Inflammatory macrophage (primary cell): ENCODE measurements around the gene GALNT2.

Experiments
- DNase-seq, 2 donors: peaks; one replicate each; pipeline ENCODE4 v3.0.0-alpha.2; 2020 to 2022

GALNT2 gene

DNA sequence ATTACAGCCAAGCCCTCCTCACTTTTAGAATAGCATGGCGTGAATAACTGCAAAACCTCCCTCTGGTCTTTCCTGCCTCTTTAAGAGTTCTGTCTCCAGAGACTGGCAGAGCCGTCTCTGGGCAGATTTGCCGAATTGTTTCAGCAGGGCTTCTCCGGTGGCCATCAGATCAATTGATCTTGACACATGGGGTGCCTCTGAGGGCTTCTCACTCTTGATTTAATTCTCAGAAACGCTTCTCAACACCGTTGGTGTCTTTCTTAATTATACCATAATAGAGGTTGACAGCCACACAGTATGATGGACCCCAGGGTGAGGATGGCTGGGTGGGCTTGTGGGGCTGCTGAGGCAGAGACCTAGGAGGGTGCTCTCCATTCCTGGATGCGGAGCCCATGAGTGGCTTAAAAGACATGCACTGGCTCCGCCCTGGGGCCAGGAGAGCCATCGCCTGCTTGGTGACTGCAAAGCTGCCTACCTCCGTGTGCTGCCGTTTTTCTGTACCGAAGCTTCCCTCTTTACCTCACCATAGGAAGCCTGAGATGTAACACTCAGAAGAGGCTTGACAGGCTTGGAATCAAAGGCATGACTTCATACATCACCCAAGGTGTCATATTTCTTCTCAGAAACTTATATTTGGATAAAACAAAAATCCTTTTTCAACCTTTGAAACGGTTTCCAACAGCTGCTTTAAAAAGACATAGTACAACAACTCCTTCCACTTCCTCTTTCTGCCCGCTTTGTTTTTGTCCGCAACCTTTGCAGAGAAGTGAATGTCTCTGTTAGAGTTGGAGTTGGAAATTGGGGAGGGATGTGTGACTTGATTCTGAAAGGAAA is 82.9 kb downstream of the GALNT2 start:
- DNase-seq = peak; percentile 40 to 50

DNA sequence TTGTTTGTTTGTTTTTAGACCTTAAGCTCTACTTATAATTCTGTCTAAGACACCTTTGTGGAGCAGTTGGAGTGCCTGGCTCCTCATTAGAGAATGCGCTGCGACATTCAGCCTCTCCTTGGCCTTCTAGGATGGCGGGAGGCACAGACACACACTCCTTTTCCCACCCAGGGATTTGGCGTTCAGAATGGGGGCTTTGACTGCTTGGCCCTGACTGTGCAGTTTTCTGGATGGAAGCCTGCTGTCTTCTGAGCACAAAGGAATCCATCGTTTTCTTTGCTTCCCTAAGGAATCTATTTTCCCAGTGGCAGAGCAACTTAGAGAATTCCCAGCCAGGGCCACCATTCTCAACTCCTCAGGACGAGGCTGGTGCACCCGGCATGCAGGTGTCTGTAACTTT is 83.6 kb downstream of the GALNT2 start:
- DNase-seq = no peak

DNA sequence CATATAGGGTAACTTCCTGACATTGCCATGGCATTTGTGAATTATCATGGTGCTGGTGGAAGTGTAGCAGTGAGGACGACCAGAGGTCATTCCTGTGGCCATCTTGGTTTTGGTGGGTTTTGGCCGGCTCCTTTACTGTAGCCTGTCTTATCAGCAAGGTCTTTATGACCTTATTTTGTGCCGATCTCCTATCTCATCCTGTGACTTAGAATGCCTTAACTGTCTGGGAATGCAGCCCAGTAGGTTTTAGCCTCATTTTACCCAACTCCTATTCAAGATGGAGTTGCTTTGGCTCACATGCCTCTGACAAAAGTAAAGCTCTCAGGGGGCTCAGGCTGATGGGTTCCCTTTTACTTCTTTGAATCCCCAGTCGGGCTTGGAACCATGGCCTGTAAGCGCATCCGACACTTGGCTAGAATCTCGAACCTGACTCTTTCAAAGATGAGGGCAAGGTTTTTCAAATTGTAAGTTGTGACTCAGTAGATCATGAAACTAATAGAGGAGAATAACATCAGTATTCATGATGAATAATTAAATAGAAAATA is 85.0 kb downstream of the GALNT2 start:
- no peak for DNase-seq

DNA sequence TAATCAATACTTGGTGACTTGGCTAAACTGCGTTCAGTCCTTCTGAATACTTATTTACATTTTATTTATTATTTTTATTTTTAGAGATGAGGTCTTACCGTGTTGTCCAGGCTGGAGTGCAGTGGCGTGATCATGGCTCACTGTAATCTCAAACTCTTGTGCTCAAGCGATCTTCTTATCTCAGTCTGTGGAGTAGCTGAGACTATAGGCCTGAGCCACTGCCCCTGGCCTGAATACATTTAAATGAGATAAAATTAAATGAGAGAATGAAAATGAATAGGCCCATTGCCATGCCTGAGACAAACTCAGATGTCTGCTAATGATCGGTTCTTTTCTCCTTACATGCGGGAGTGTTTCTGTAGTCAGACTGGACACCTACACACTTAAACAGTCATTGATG is 86.0 kb downstream of the GALNT2 start:
- no peak for DNase-seq

DNA sequence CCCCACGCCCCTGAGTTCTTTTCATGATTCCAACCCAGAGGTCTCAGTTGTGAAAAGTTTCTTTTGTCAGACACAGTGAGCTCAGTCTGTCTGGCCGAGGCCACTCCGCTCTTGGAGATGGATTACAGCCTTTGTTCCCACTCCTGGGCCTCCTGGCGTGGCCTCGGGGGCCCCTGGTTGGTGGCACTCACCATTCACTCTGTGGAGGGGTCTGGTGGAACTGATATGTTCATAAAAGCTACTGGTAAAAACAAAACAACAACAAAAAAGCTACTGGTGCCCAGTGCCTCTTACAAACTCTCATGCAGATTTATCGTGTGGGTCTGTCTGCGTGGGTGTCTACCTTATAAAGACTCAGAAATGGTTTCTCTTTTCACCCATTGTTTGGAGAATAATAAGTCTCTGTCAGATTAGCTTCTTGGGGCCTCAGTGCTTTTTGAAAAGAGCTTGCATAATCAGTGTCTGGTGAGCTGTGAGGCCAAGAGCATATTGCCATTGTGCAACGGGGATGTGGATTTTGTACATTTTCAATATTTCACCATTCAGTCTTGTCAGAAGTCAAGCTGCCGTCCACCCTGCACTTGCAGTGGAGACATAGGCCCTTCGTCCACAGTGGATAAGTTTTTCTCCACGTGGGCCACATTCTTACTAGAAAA is 86.7 kb downstream of the GALNT2 start:
- peak; percentile 92 to 97 for DNase-seq

DNA sequence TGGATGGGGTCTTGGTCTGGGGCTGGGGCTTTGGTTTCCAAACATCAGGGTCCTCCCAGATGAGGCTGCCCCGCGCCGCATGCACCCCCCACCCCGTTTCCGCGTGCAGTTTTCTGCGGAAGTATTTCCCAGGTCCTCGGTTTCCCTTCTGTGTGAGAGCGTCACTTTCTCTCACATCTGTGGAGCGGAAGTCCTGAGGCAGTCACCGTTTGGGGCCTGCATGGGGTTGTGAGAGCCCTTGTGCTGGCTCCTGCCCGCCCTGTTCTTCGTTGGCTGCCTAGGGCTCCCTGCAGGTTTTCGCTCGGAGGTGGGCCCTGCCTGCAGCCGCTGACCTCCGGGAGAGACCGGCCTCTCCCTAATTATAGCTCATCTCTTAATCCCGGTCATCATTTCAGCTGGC is 88.0 kb downstream of the GALNT2 start:
- no peak for DNase-seq

DNA sequence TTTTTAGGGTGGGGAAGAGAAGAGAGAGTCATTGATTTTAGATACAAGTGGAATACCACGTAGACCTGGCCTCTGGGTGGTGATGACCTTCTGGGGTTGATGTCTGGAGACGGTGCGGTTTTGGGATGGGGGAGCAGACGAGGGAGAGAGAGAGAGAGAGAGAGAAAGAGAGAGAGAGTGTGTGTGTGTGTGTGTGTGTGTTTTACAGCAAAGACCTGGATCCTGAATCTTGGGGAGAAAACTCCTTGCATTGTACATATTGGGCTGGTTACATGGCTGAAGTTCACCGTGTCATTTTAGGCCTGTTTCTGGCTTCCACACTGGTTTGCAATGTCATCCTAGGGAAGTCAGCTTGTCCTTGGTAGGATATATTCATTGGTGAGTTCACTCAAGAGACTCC is 89.0 kb downstream of the GALNT2 start:
- DNase-seq = no peak

DNA sequence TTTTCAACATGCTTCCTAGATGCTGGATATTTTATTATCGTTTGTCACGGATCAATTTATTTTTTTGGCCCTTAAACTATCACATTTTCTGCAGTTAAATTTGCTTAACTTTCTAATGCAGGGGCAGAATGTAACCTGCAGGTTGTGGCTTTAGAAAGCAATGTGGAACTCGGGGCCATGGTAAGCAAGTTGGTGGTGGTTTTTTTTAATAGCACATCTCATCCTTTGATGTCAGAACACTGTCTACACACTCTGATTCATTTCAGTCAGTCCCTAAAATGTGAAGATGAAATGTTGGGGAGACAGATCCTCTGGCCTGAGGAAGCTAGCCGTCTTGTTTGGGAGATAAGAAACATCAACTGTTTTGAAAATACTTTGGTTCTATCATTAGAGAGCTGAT is 89.5 kb downstream of the GALNT2 start:
- no peak for DNase-seq

DNA sequence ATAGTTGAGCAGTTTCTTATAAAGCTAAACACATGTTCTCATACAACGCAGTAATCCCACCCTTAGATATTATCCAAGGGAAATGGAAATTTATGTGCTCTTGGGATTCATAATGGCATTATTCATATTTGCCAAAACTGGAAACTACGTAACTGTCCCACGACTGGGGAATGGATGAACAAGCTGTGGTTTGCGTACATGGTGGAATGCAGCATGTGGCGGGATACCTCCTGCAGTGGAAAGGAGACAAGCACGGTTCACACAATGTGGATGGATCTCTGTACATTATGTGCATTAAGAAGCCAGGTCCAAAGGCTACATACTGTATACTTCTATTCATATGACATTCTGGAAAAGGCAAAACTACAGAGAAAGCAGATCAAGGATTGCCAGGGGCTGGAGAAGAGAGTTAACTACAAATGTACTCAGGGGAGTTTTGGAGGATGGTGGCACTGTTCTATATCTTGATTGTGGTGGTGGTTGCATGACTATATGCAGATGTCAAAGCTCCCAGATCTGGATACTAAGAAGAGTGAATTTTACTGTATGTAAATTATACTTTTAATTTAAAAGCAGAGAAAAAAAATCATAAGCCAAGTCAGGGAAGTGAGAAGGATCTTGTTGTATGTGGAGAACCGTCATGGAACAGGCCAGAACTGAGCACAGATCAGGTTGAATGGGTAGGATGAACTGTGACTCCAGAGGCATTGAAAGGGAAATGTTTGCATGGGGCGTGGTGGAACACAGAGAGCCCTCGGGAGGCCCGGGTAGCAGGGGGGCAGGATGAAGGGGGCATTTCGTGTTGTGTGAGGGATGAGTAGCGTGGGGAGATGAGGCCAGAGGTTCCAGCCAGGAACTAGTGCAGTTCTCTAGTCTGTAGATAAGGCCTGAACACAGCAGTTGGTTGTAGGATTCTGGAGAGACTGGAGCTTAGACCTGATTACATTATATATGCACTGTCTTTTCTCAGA is 90.7 kb downstream of the GALNT2 start:
- no peak for DNase-seq

DNA sequence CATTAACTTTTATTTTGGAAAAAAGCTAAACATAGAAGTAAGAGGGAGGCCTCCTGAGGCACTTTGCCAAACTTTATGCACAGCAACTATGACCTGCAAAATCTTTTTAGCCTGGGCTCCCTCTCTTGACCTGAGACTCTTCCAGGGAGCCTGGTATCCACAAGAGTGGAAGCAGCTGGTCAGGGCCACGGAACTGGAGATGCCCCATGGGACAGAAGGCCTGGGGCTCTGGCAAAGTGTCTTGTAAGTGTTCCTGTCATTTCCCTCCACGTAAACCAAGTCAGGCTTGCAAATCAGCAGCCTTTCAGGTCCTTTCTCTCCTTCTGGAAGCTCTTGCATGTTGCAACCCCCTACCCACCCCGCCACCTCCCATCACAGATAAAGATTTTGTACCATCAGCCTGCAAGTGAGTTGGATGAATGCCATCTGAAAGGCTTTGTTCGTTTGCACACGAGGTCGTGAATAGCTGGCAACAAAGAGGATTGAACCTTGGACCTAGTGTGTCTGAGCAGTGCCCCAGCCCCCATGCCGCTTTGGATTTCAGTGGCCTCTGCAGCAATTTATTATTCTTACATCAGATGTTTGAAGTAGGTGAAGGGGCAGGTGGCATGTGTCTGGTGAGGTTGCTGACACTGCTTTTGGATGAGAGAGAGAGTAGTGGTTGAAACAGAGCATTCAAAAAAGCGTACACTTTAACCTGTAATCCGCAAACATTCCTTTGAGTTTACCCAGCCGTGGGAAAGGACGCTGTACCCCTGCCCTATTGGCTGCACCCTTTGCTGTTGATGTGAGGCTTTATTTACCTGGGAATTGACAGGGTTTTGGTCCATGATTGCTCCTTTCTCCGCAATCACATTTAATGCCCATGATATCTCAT is 91.6 kb downstream of the GALNT2 start:
- DNase-seq = no peak

DNA sequence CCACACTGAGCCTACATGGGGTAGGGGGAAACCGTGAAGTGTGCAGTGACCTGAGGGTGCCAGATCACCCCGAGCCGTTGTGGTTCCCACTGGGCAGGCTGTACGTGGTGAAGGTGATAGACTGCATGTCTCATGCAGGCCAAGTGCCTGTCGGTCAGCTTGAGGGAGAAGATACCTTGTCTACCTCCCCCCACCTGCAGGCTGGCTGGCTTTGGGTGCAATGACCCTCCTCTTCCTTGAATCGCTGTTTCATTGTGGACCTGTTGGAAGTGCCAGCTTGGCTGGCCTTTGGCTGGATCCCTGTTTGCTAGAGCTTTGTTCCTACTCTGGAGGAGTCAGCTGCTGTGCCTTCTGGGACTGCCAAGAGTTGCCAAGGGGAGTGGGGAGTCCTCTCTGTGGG is 92.5 kb downstream of the GALNT2 start:
- no peak for DNase-seq

DNA sequence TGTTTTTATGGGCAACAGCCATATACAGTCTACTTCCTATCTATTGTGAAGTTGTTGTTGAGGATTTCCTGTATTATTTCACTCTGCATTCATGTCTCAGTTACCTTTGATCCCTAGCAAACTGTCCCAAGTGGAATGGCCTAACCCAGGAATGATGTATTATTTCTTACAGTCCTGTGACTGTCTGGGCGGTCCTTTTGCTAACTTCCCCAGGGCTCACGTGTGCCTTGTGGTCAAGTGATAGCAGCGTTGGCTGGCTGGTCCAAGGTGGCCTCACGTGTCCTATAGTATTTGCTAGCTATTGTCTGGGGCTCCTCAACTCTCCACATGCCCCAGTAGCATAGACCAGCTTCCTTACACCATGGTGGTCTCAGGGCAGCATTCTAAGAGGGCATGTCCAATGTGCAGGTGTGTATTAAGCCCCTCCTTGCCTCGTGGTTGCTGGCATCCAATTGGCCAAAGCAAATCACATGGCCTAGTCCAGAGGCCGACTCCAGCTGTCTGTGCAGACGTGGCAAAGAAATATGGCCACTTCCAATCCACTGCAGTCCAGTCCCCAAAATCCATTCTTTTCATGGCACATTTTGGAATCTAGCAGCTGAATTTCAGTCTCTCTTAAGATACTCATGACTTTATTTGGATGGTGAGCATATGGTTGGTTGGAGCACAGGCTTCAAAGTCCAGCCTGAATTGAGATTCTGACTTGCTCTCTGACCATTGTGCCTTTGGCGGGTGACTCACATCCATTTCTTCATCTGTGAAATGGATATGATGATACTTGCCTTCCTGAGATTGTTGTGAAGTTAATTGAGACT is 94.1 kb downstream of the GALNT2 start:
- peak; percentile 70 to 76 for DNase-seq

DNA sequence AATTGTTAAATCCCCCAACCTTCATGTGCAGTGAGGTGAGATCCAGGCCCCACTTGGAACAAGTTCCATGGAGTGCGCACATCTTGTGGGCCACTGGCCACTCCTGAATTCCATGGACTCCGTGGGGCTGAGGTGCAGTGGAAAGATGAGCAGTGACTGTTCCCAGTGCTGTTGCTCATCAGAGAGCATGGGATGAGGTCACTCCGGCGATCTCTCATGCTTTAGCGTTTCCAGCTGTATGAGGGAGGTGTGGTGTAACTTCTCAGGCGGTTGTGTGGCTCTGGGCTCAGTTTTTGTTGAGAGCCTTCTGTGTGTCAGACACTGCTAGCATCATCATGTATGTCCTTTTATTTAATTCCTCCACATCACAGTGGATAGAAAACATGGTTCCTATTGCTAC is 96.2 kb downstream of the GALNT2 start:
- DNase-seq = peak in 1 of 2 donors; percentile 31

DNA sequence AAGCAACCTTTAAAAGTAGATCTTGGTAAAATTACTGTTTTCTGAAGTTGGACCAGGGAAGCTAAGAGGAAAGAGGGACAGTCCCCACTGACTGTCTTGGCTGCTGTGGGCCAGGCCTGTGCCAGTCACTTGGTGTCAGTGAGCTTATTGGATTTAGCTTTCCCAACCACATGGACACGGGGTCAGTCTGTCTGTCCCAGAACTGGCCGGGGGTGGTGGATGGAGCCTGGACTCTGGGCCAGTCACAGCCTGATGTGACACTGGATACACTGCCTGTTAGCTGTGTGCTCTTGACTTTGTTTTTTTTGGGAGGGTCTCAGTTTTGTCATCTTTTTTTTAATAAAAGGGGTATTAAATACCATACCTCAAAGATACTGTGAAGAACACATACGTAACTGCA is 96.7 kb downstream of the GALNT2 start:
- no peak for DNase-seq

DNA sequence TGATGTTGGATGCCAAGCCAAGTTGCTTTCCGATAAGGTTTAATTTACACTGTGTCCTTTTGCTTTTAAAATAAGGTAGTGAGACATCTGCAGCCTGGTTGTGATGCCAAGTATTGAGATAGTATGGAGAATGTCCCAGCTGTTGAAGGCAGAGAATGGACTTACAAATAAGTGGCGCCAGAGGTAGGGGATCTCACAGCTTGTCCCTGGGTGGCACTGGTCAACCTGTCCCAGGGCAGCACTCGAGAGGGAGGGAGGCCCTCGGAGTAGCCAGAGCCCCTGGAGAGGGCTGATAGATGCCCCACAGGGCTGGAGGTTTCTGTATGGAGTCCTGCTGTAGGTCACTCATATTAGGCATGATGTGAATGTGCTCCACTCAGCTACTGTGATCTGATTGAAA is 98.5 kb downstream of the GALNT2 start:
- no peak for DNase-seq

DNA sequence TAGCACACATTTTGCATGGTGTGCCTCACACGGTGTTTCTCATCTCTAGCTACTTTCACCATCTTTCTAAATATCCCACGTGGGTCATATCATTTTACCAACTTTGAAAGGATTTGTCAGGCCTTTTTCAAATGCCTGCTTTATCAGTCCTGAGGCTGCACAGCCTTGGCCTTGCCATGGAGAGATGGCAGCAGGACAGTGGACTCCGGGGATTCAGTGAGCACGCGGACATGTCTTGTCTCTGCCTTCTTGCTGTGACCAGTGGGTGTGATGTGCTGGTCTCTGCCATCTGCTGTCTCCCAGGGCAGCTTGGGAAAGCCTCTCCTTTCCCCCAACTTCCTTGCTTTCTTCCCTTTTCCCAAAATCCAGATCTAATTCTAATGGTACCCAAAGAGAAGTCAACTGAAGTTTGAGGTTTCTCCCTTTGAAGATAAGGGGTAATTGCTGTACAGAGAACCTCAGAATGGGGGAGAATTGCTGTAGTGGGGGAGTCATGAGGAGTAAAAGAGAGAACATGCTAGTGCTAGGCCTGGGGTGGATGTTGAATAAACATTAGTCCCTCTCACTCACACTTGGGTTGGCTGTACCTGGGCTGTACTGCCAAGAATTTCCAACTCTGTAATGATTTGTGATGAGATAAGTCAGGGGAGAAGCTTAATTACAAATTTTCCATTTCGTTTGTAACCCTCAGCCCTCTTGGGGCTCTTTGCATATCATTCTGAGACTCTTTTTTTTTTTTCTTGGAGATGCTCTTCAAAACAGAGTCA is 99.5 kb downstream of the GALNT2 start:
- no peak for DNase-seq

DNA sequence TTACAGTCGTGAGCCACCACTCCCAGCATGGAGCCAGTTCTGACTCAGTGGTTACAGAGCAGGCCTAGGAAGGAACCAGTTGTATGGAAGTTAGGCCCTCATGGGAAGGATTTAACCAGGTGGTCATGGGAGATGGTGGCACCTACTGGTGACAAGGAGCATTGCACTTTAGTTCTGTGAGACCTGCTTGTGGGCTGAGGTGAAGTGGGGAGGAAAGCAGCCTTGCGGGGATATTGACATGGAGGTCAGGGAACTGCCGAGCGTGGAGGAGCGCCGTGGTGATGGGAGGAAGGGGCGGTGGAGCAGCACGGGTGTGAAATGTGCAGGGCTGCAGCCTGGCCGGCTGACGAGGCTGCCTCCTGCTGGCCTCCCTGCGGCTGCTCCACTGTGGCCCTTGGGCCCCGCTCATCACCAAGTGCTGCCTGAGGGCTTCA is 100.4 kb downstream of the GALNT2 start:
- DNase-seq = peak; percentile 35 to 41

DNA sequence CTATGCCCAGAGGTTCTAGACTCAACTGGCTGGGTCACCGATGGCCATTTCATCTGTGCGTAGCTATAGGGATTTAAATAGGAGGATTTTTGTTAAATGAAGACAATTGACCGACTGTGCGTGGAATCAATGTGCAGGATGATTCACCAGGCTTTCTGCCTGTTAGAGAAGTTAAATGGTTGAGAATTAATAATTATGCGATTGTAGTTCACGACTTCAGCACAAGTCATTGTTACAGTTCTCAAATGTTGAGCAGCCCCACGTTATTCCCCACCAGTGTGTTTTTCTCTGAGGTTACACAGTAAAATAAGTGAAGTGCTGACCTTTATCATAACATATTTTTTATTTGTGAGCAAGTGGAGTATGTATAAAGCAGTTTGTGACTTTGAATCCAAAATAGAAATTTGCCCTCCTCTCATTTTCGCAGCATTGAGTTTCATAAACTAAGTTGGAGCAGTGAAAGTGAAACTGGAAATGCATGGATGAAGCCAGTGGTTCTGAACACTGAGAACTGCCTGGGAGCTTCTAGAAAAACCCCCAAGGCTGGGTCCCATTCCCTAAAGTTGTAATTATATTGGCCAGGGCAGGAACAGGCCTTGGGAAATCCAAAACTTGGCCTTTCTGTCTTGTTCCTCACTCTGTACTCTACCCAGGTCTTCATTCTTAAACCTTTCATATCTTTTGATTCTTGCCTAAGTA is 102.6 kb downstream of the GALNT2 start:
- DNase-seq = no peak

DNA sequence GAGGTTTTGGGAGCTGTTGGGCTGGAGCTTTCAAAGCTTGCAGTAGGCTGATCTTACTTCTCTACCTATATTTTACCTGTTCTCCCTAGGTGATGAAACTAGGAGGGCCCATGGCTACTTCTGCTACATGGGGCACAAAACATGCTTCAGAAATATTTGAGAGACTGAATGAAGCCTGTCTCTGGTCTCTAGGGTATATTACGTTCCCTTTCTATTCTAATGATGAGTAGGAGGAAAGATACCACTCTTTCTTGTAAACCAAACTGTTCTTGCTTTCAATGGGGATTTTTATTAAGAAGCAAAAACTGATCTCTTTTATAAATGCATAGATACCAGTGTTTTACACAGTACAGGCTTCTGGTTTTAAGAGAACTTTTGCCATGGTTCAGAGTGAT is 103.1 kb downstream of the GALNT2 start:
- DNase-seq = no peak
